WTC11 (cell line): ENCODE data around the gene CGB7. TPM values are rescaled to one million over a fixed set of nuclear protein-coding genes. Genes with fewer than 3 reads are reported as not detected.
A peak's percentile ranks its signal among the peaks of the same experiment; 100 is the strongest.
"Not testable (repeated sequence)": the region's sequence is repeated elsewhere in the genome, so short reads cannot be mapped to it uniquely, and the experiment has no call there.

Experiments
- ATAC-seq: fragments of 200-7000 bp; cut with Tn5 transposase; 2 replicates; pipeline ENCODE4 v1.10.0; 2021; ENCODE audit warnings: mild to moderate bottlenecking, moderate library complexity
- CTCF ChIA-PET: fragments of 300-600 bp; sonication (Branson Sonifier 250); formaldehyde crosslinking; loops from one replicate; lab custom pipeline; 2021; ENCODE audit warnings: antibody characterized with exemption; lab: Charles Lee
- POLR2A ChIA-PET: fragments of 350-600 bp; sonication (Branson Sonifier 250); formaldehyde crosslinking; loops from one replicate; lab custom pipeline; 2021; ENCODE audit warnings: antibody characterized with exemption; lab: Charles Lee
- DNase-seq: peaks from one replicate; pipeline ENCODE4 v3.0.0; 2021; ENCODE audit warnings: low spot score
- H3K27ac Mint-ChIP-seq: 2 replicates; pipeline ENCODE4 v1.8.0; 2021; ENCODE audit warnings: mixed read lengths
- H3K27me3 Mint-ChIP-seq: 2 replicates; pipeline ENCODE4 v1.8.0; 2021; ENCODE audit warnings: low read depth, mild to moderate bottlenecking, moderate library complexity, mixed read lengths
- H3K36me3 Mint-ChIP-seq: 2 replicates; pipeline ENCODE4 v1.8.0; 2021; ENCODE audit warnings: mixed read lengths
- H3K4me1 Mint-ChIP-seq: 2 replicates; pipeline ENCODE4 v1.8.0; 2022; ENCODE audit warnings: mixed read lengths
- H3K4me3 Mint-ChIP-seq: 2 replicates; pipeline ENCODE4 v1.8.0; 2021; ENCODE audit warnings: mild to moderate bottlenecking, moderate library complexity, mixed read lengths
- H3K9me3 Mint-ChIP-seq: 2 replicates; pipeline ENCODE4 v1.8.0; 2021; ENCODE audit warnings: mixed read lengths
- CBFB ChIP-seq: sonication (generic); formaldehyde crosslinking; IDR thresholded peaks from 2 replicates; pipeline ENCODE4 v1.8.1; 2022; ENCODE audit warnings: mild to moderate bottlenecking, low read depth, missing genetic modification reagents
- CREM ChIP-seq: sonication (generic); formaldehyde crosslinking; IDR thresholded peaks from 2 replicates; pipeline ENCODE4 v1.8.1; 2022; ENCODE audit warnings: mild to moderate bottlenecking, missing genetic modification reagents, moderate library complexity
- EMX1 ChIP-seq: fragments of 250-450 bp; sonication (Bioruptor Pico); IDR thresholded peaks from 2 replicates; pipeline ENCODE4 v1.8.0; 2021; ENCODE audit warnings: mild to moderate bottlenecking
- ETV6 ChIP-seq: sonication (generic); formaldehyde crosslinking; IDR thresholded peaks from 2 replicates; pipeline ENCODE4 v1.8.1; 2022; ENCODE audit warnings: mild to moderate bottlenecking, missing genetic modification reagents
- GTF2I ChIP-seq: fragments of 250-450 bp; sonication (Bioruptor Pico); conservative IDR thresholded peaks from 2 replicates; pipeline ENCODE4 v1.4.0; 2021; ENCODE audit warnings: mild to moderate bottlenecking
- IRF1 ChIP-seq: sonication (generic); formaldehyde crosslinking; IDR thresholded peaks from 2 replicates; pipeline ENCODE4 v1.8.0; 2023; ENCODE audit warnings: missing genetic modification reagents
- JUN ChIP-seq: sonication (generic); formaldehyde crosslinking; IDR thresholded peaks from 2 replicates; pipeline ENCODE4 v1.8.0; 2023; ENCODE audit warnings: mild to moderate bottlenecking, missing genetic modification reagents
- MYBL2 ChIP-seq: sonication (generic); formaldehyde crosslinking; IDR thresholded peaks from 2 replicates; pipeline ENCODE4 v1.8.1; 2023; ENCODE audit warnings: mild to moderate bottlenecking, moderate library complexity, missing genetic modification reagents
- NFATC4 ChIP-seq: fragments of 250-450 bp; sonication (Bioruptor Pico); IDR thresholded peaks from 2 replicates; pipeline ENCODE4 v1.9.0; 2021; ENCODE audit warnings: mild to moderate bottlenecking
- TCF7 ChIP-seq: sonication (generic); formaldehyde crosslinking; IDR thresholded peaks from 2 replicates; pipeline ENCODE4 v1.8.0; 2022; ENCODE audit warnings: mild to moderate bottlenecking, low read depth, missing genetic modification reagents, moderate library complexity
- TEAD4 ChIP-seq: sonication (generic); formaldehyde crosslinking; IDR thresholded peaks from 2 replicates; pipeline ENCODE4 v1.8.0; 2022; ENCODE audit warnings: mild to moderate bottlenecking, missing genetic modification reagents
- ZNF138 ChIP-seq: sonication (generic); formaldehyde crosslinking; conservative IDR thresholded peaks from 2 replicates; pipeline ENCODE4 v1.8.1; 2022; ENCODE audit warnings: mild to moderate bottlenecking, moderate library complexity, missing genetic modification reagents
- ZNF416 ChIP-seq: fragments of 250-450 bp; sonication (Bioruptor Pico); IDR thresholded peaks from 2 replicates; pipeline ENCODE4 v1.9.0; 2021; ENCODE audit warnings: mild to moderate bottlenecking, inconsistent platforms
- ZNF423 ChIP-seq: fragments of 250-450 bp; sonication (Bioruptor Pico); IDR thresholded peaks from 2 replicates; pipeline ENCODE4 v2.1.2; 2022; ENCODE audit warnings: mild to moderate bottlenecking, moderate library complexity
- total RNA-seq: library from RNA; stranded (reverse); gene quantifications from 3 replicates; pipeline ENCODE4 v1.2.3, GENCODE V29; 2021
- TF ChIP-seq, protein P1 (sequence below): fragments of 250-450 bp; sonication (Bioruptor Pico); IDR thresholded peaks from 2 replicates; pipeline ENCODE4 v1.9.0; 2021; ENCODE audit warnings: mild to moderate bottlenecking, borderline replicate concordance
- TF ChIP-seq, protein P2 (sequence below): sonication (generic); formaldehyde crosslinking; IDR thresholded peaks from 2 replicates; pipeline ENCODE4 v1.8.0; 2022; ENCODE audit warnings: missing genetic modification reagents
- TF ChIP-seq, protein P3 (sequence below): sonication (generic); formaldehyde crosslinking; IDR thresholded peaks from 2 replicates; pipeline ENCODE4 v1.8.1; 2023; ENCODE audit warnings: mild to moderate bottlenecking, missing genetic modification reagents, borderline replicate concordance

CGB7 gene
- total RNA-seq, 1 experiment from 2014 or later: 1.6 TPM

DNA sequence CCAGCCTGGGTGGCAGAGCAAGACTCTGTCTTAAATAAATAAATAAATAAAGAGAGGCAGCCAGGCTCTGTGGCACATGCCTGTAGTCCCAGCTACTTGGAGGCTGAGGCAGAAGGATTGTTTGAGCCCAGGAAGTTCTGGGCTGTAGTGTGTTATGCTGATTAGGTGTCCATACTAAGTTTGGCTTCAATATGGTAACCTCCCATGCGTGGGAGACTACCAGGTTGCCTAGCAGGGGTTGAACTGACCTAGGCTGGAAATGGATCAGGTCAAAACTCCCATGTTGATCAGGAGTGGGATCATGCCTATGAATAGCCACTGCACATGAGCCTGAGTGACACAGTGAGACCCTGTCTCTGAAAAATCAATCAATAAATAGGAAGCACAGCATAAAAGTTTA is 23.7 kb upstream of the CGB7 start (continued):
- TF ChIP-seq, protein P1, sequence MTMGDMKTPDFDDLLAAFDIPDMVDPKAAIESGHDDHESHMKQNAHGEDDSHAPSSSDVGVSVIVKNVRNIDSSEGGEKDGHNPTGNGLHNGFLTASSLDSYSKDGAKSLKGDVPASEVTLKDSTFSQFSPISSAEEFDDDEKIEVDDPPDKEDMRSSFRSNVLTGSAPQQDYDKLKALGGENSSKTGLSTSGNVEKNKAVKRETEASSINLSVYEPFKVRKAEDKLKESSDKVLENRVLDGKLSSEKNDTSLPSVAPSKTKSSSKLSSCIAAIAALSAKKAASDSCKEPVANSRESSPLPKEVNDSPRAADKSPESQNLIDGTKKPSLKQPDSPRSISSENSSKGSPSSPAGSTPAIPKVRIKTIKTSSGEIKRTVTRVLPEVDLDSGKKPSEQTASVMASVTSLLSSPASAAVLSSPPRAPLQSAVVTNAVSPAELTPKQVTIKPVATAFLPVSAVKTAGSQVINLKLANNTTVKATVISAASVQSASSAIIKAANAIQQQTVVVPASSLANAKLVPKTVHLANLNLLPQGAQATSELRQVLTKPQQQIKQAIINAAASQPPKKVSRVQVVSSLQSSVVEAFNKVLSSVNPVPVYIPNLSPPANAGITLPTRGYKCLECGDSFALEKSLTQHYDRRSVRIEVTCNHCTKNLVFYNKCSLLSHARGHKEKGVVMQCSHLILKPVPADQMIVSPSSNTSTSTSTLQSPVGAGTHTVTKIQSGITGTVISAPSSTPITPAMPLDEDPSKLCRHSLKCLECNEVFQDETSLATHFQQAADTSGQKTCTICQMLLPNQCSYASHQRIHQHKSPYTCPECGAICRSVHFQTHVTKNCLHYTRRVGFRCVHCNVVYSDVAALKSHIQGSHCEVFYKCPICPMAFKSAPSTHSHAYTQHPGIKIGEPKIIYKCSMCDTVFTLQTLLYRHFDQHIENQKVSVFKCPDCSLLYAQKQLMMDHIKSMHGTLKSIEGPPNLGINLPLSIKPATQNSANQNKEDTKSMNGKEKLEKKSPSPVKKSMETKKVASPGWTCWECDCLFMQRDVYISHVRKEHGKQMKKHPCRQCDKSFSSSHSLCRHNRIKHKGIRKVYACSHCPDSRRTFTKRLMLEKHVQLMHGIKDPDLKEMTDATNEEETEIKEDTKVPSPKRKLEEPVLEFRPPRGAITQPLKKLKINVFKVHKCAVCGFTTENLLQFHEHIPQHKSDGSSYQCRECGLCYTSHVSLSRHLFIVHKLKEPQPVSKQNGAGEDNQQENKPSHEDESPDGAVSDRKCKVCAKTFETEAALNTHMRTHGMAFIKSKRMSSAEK: no peak
- TF ChIP-seq, all 79 proteins: peak for 0

DNA sequence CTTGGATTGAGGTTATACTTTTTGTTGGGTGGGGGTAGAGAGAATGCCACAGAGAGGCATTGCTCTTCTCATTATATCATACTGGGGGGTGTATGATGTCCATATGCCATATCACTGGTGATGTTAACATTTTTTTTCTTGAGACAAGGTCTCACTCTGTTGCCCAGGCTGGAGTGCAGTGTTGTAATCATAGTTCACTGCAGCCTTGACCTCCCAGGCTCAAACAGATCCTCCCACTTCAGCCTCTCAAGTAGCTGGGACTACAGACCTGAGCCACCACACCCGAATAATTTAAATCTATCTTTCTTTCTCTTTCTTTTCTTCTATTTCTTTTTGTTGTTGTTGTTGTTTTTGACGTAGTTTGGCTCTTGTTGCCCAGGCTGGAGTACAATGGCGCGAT is 22.8 kb upstream of the CGB7 start:
- Mint-ChIP-seq H3K4me3 (no peak overlapping the region), H3K36me3 (no peaks in the 10 kb centered on the region), H3K27ac (no peak overlapping the region), H3K27me3 (peaks cover 44% of the 10 kb centered on the region), H3K4me1 (peaks cover 4% of the 10 kb centered on the region), H3K9me3 (peaks cover 3% of the 10 kb centered on the region; the same call in 1 of the 2 replicates)
- no peak for DNase-seq
- CTCF ChIA-PET: interaction anchor here (1.3 kb wide), 1 partner anchor 130 kb away, joined by 3 read pairs; no protein-coding TSS in a partner anchor
- TF ChIP-seq ZNF416 (no peak), JUN (no peak), CBFB (no peak), MYBL2 (CRISPR knock-in tag) (no peak), ETV6 (CRISPR knock-in tag) (no peak), TEAD4 (CRISPR knock-in tag) (no peak), NFATC4 (no peak), GTF2I (CRISPR knock-in tag) (no peak), EMX1 (CRISPR knock-in tag) (no peak), IRF1 (CRISPR knock-in tag) (no peak), CREM (no peak), ZNF423 (CRISPR knock-in tag) (no peak), TCF7 (no peak), ZNF138 (CRISPR knock-in tag) (no peak)
- TF ChIP-seq, protein P2, sequence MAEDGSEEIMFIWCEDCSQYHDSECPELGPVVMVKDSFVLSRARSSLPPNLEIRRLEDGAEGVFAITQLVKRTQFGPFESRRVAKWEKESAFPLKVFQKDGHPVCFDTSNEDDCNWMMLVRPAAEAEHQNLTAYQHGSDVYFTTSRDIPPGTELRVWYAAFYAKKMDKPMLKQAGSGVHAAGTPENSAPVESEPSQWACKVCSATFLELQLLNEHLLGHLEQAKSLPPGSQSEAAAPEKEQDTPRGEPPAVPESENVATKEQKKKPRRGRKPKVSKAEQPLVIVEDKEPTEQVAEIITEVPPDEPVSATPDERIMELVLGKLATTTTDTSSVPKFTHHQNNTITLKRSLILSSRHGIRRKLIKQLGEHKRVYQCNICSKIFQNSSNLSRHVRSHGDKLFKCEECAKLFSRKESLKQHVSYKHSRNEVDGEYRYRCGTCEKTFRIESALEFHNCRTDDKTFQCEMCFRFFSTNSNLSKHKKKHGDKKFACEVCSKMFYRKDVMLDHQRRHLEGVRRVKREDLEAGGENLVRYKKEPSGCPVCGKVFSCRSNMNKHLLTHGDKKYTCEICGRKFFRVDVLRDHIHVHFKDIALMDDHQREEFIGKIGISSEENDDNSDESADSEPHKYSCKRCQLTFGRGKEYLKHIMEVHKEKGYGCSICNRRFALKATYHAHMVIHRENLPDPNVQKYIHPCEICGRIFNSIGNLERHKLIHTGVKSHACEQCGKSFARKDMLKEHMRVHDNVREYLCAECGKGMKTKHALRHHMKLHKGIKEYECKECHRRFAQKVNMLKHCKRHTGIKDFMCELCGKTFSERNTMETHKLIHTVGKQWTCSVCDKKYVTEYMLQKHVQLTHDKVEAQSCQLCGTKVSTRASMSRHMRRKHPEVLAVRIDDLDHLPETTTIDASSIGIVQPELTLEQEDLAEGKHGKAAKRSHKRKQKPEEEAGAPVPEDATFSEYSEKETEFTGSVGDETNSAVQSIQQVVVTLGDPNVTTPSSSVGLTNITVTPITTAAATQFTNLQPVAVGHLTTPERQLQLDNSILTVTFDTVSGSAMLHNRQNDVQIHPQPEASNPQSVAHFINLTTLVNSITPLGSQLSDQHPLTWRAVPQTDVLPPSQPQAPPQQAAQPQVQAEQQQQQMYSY: no peak
- TF ChIP-seq, protein P3, sequence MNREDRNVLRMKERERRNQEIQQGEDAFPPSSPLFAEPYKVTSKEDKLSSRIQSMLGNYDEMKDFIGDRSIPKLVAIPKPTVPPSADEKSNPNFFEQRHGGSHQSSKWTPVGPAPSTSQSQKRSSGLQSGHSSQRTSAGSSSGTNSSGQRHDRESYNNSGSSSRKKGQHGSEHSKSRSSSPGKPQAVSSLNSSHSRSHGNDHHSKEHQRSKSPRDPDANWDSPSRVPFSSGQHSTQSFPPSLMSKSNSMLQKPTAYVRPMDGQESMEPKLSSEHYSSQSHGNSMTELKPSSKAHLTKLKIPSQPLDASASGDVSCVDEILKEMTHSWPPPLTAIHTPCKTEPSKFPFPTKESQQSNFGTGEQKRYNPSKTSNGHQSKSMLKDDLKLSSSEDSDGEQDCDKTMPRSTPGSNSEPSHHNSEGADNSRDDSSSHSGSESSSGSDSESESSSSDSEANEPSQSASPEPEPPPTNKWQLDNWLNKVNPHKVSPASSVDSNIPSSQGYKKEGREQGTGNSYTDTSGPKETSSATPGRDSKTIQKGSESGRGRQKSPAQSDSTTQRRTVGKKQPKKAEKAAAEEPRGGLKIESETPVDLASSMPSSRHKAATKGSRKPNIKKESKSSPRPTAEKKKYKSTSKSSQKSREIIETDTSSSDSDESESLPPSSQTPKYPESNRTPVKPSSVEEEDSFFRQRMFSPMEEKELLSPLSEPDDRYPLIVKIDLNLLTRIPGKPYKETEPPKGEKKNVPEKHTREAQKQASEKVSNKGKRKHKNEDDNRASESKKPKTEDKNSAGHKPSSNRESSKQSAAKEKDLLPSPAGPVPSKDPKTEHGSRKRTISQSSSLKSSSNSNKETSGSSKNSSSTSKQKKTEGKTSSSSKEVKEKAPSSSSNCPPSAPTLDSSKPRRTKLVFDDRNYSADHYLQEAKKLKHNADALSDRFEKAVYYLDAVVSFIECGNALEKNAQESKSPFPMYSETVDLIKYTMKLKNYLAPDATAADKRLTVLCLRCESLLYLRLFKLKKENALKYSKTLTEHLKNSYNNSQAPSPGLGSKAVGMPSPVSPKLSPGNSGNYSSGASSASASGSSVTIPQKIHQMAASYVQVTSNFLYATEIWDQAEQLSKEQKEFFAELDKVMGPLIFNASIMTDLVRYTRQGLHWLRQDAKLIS (CRISPR knock-in tag): no peak
- POLR2A ChIA-PET: no interaction called here
- no peak for ATAC-seq

DNA sequence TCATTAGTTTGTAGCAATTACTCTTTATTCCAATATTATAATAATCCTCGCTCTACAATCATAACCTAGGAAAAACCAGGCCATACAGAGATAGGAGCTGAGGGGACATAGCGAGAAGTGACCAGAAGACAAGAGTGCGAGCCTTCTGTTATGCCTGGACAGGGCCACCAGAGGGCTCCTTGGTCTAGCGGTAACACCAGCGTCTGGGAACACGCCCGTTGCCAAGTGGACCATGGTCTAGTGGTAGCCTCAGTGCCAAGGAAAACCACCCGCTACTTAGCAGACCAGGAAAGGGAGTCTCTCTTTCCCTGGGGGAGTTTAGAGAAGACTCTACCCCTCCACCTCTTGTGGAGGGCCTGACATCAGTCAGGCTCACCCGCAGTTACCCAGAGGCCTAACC is 17.3 kb upstream of the CGB7 start:
- DNase-seq: peak; percentile 61
- not testable (repeated sequence) for H3K4me1 Mint-ChIP-seq, H3K4me3 Mint-ChIP-seq, H3K27ac Mint-ChIP-seq, ATAC-seq, H3K36me3 Mint-ChIP-seq, H3K9me3 Mint-ChIP-seq
- CTCF ChIA-PET: interaction anchor here (0.6 to 2.8 kb wide), 16 partner anchors 9 to 150 kb away, joined by 3 to 38 read pairs (median 12); partner anchors contain the start of genes CGB2, CGB7, GYS1 and LHB
- POLR2A ChIA-PET: interaction anchor here (0.6 kb wide), 1 partner anchor 26 kb away, joined by 9 read pairs; no protein-coding TSS in a partner anchor
- peaks cover 74% of the 10 kb centered on the region for H3K27me3 Mint-ChIP-seq
